Coronary artery (tissue), 2 donors: ENCODE data around the gene NBEAL1.
"Not testable (repeated sequence)": the region's sequence is repeated elsewhere in the genome, so short reads cannot be mapped to it uniquely, and the experiment has no call there.

Experiments
- DNase-seq: peaks from one replicate; pipeline ENCODE4 v3.0.0-alpha.2; 2017; ENCODE audit warnings: low spot score
- H3K27ac ChIP-seq, 2 donors: fragments of 200-600 bp; sonication (generic); one replicate each; pipeline ENCODE4 v1.5.1; 2016 to 2019
- H3K4me3 ChIP-seq: fragments of 200-600 bp; sonication (generic); 2 replicates; pipeline ENCODE4 v1.5.1; 2016; ENCODE audit warnings: mild to moderate bottlenecking, moderate library complexity
- CTCF ChIP-seq: fragments of 200-600 bp; sonication (generic); IDR thresholded peaks from one replicate; pipeline ENCODE4 v1.5.1; 2019; ENCODE audit warnings: antibody characterized with exemption

Gene NBEAL1

GRCh38 chr2:203122317-203122986, 107.8 kb downstream of the NBEAL1 start:
- no peak overlapping the region for H3K27ac ChIP-seq
- no peak overlapping the region for H3K4me3 ChIP-seq
- no peak for TF ChIP-seq CTCF
- DNase-seq = no peak

- H3K4me3 ChIP-seq = no peak overlapping the region
- no peak for DNase-seq
- TF ChIP-seq CTCF = no peak
- no peak overlapping the region for H3K27ac ChIP-seq
These were observed 112.3 kb downstream of the NBEAL1 start for GRCh38 chr2:203126996-203127395.

DNA sequence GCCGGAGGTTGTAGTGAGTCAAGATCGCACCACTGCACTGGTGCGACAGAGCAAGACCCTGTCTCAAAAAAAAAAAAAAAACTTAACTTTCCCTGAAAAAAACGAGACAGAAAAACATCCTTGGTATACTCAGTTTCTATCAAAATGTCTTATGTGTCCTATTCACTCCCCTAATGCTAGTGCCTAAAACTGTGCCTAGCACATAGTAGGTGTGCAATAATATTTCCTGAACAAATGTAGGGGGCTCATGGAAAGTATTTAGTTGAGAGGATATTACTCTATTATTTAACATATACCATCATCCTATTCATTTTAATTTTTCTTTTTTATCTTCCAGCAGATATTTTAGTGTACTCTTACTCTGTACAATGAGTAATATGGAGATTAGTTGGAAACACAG, 120.4 kb downstream of the NBEAL1 start:
- no peak for TF ChIP-seq CTCF
- H3K4me3 ChIP-seq = no peak overlapping the region

GRCh38 chr2:203143391-203143790, 128.7 kb downstream of the NBEAL1 start:
- no peak overlapping the region for H3K4me3 ChIP-seq
- DNase-seq = no peak
- H3K27ac ChIP-seq = no peak overlapping the region
- no peak for TF ChIP-seq CTCF

More for the DNA sequence above, 120.4 kb downstream of the NBEAL1 start:
- no peak overlapping the region for H3K27ac ChIP-seq
- DNase-seq = no peak

DNA sequence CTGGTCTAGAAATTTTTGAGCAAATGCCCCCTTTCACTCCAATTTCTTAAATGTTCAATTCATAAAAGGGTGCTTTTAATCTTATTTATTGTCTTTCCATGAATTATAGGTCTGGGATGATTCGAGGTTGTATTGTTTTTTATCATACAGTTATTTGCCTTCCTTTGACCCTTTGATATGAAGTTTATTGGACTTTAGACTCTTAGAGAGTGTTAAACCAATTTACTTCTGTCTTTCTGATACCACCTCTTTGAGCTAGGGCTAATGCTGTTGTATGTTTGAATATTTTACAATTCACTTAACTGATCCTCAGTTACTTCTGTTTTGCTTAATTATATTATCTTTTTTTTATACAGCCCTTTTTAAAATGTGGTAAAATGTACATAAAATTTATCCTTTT, 134.5 kb downstream of the NBEAL1 start:
- H3K4me3 ChIP-seq = no peak overlapping the region
- TF ChIP-seq CTCF = no peak
- no peak for DNase-seq
- H3K27ac ChIP-seq = no peak overlapping the region

- no peak for TF ChIP-seq CTCF
- no peak for DNase-seq
- H3K27ac ChIP-seq = no peak overlapping the region
These were observed 140.7 kb downstream of the NBEAL1 start for GRCh38 chr2:203155406-203155805.

GRCh38 chr2:203162722-203163121, 148.0 kb downstream of the NBEAL1 start:
- DNase-seq, H3K4me3 ChIP-seq: not testable (repeated sequence)

More at GRCh38 chr2:203155406-203155805, 140.7 kb downstream of the NBEAL1 start:
- H3K4me3 ChIP-seq = no peak overlapping the region

More at GRCh38 chr2:203162722-203163121, 148.0 kb downstream of the NBEAL1 start:
- not testable (repeated sequence) for H3K27ac ChIP-seq
